ENCODE results near the gene PSMG2. TPM values are rescaled to one million over a fixed set of nuclear protein-coding genes. Genes with fewer than 3 reads are reported as not detected.

Gene PSMG2
- polyA plus RNA-seq, 2 of the 4 experiments (the other 2 are of a cell fraction), result 69.2 to 75.7 TPM

DNA sequence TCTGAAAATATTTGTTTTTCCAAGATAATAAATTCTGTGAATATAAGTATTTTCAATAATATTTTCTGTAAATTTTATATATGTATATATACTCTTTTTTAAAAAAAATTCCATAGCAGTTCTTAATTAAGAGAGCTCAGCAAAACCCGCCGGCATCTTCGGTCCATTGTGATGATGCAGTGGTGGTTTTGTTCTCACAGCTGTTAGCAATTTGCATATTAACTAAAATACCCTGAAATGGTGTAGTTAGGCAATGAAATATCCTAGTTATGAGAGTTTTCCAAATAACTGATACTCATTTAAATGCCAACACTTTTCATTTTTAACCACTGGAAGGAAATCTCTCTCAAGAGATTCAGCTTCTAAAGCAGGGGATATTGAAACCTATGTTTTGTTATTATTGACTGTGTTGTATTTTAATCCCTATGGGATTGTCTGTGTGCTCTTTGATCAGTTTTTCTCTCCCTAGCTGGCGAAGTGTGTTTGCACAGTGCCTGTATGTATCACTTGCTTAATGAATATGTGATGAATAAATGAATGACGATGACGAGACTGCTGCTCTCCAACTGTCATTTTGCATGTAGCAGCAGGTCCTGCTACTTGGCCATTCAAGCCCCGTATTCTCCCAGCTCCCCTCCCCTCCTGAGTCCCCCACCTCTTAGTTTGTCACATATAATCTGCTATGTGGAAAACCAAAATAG is 42.4 kb downstream of the PSMG2 start:
- TF ChIP-seq, protein P1, sequence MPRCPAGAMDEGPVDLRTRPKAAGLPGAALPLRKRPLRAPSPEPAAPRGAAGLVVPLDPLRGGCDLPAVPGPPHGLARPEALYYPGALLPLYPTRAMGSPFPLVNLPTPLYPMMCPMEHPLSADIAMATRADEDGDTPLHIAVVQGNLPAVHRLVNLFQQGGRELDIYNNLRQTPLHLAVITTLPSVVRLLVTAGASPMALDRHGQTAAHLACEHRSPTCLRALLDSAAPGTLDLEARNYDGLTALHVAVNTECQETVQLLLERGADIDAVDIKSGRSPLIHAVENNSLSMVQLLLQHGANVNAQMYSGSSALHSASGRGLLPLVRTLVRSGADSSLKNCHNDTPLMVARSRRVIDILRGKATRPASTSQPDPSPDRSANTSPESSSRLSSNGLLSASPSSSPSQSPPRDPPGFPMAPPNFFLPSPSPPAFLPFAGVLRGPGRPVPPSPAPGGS (IDR thresholded peaks at IDR 0.05), result no peak
- TF ChIP-seq RAD21 (conservative IDR thresholded peaks at IDR 0.05 in 1 of 2, IDR thresholded peaks at IDR 0.05 in 1 of 2) (no peak), SREBF2 (IDR thresholded peaks at IDR 0.05) (no peak), BHLHE40 (IDR thresholded peaks at IDR 0.05; ENCODE audit: low read depth, low read length) (no peak), KDM1A (IDR thresholded peaks at IDR 0.05; ENCODE audit: low read depth) (no peak), ESRRA (IDR thresholded peaks at IDR 0.05; ENCODE audit: borderline replicate concordance, low read length) (no peak), CHD4 (IDR thresholded peaks at IDR 0.05; ENCODE audit: borderline replicate concordance) (no peak), CHD2 (IDR thresholded peaks at IDR 0.05; ENCODE audit: low read length, partially characterized antibody) (no peak), HDAC2 (IDR thresholded peaks at IDR 0.05) (no peak), ZSCAN20 (CRISPR knock-in tag; IDR thresholded peaks at IDR 0.05) (no peak), RFX5 (IDR thresholded peaks at IDR 0.05) (no peak), ZFP36 (IDR thresholded peaks at IDR 0.05; ENCODE audit: borderline replicate concordance, partially characterized antibody) (no peak), ZNF302 (CRISPR knock-in tag; IDR thresholded peaks at IDR 0.05) (no peak), KDM5A (IDR thresholded peaks at IDR 0.05) (no peak), MAZ (IDR thresholded peaks at IDR 0.05; ENCODE audit: borderline replicate concordance, low read depth, low read length) (no peak), RNF2 (IDR thresholded peaks at IDR 0.05; ENCODE audit: borderline replicate concordance, low read depth) (no peak)
- TF ChIP-seq, protein P2, sequence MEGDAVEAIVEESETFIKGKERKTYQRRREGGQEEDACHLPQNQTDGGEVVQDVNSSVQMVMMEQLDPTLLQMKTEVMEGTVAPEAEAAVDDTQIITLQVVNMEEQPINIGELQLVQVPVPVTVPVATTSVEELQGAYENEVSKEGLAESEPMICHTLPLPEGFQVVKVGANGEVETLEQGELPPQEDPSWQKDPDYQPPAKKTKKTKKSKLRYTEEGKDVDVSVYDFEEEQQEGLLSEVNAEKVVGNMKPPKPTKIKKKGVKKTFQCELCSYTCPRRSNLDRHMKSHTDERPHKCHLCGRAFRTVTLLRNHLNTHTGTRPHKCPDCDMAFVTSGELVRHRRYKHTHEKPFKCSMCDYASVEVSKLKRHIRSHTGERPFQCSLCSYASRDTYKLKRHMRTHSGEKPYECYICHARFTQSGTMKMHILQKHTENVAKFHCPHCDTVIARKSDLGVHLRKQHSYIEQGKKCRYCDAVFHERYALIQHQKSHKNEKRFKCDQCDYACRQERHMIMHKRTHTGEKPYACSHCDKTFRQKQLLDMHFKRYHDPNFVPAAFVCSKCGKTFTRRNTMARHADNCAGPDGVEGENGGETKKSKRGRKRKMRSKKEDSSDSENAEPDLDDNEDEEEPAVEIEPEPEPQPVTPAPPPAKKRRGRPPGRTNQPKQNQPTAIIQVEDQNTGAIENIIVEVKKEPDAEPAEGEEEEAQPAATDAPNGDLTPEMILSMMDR (IDR thresholded peaks at IDR 0.05), result no peak
- TF ChIP-seq, protein P3, sequence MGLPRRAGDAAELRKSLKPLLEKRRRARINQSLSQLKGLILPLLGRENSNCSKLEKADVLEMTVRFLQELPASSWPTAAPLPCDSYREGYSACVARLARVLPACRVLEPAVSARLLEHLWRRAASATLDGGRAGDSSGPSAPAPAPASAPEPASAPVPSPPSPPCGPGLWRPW (IDR thresholded peaks at IDR 0.05), result no peak
- TF ChIP-seq, protein P4, sequence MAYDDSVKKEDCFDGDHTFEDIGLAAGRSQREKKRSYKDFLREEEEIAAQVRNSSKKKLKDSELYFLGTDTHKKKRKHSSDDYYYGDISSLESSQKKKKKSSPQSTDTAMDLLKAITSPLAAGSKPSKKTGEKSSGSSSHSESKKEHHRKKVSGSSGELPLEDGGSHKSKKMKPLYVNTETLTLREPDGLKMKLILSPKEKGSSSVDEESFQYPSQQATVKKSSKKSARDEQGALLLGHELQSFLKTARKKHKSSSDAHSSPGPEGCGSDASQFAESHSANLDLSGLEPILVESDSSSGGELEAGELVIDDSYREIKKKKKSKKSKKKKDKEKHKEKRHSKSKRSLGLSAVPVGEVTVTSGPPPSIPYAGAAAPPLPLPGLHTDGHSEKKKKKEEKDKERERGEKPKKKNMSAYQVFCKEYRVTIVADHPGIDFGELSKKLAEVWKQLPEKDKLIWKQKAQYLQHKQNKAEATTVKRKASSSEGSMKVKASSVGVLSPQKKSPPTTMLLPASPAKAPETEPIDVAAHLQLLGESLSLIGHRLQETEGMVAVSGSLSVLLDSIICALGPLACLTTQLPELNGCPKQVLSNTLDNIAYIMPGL (CRISPR knock-in tag; IDR thresholded peaks at IDR 0.05; ENCODE audit: borderline replicate concordance), result no peak
- TF ChIP-seq, protein P5, sequence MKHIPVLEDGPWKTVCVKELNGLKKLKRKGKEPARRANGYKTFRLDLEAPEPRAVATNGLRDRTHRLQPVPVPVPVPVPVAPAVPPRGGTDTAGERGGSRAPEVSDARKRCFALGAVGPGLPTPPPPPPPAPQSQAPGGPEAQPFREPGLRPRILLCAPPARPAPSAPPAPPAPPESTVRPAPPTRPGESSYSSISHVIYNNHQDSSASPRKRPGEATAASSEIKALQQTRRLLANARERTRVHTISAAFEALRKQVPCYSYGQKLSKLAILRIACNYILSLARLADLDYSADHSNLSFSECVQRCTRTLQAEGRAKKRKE (CRISPR knock-in tag; IDR thresholded peaks at IDR 0.05; ENCODE audit: low read depth), result no peak
- H3K4me3 ChIP-seq, result no peak overlapping the region
- DNase-seq (ENCODE audit: low read depth in 1 of 2, low spot score in 1 of 2), result no peak
- no peaks in the 10 kb centered on the region for H3K9me3 ChIP-seq
- CTCF ChIA-PET, result interaction anchor here (0.8 to 7.1 kb wide), 21 partner anchors 8 to 414 kb away, joined by 3 to 84 read pairs (median 7); no protein-coding TSS in a partner anchor
- no peak for FAIRE-seq
- 82% methylated on average over 7 of the region's 7 CpGs for WGBS (ENCODE audit: missing lambda C conversion rate)
- POLR2A ChIA-PET, result interaction anchor here (1.3 kb wide), 1 partner anchor 138 kb away, joined by 3 read pairs; the partner anchor contains the start of gene PTPN2
- H3K4me2 ChIP-seq, result no peak overlapping the region
- H3K4me1 ChIP-seq, result peaks cover 36% of the 10 kb centered on the region
- peak overlapping the region in 1 of 2 experiments; percentile 39; a peak in 2 of 6 replicates for H3K27ac ChIP-seq
- no peak for ATAC-seq

Measured in A549 (cell line).